ENCODE results near the gene CPTP. TPM values are rescaled to one million over a fixed set of nuclear protein-coding genes. Genes with fewer than 3 reads are reported as not detected.

CPTP gene
- total and polyA plus RNA-seq, 2 of the 13 experiments (the other 11 are each of a cell fraction or from before 2014, with no cell fraction given) = 5.5 to 9.3 TPM

DNA sequence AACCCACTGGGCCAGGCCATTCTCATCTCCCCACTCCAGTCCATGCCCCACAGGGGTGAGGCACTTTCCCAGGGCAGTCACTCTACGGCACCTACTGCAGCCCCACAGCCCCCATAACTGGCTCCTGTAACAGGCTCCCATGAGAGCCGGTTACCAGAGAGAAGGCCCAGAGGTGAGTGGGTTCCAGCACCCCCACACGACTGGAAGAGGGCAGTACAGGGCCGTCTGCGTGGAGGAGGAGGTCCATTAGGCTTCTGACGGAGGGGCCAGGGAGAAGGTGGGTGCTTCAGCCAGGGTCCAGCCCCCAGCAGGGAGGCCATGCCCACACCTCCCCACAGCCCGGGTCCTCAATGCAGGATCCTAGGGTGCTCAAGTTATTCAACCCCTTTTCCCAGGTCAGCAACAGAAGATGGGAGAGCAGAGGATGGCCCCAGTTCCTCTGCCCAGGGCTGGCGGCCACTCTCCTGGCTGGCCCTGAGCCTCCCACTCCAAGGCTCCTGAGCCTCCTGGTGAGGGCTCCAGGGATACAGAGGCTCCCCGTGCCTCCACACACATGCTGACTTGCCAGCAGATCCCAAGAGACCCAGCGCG, 18.4 kb upstream of the CPTP start (continued):
- TF ChIP-seq GTF2F1 (IDR thresholded peaks at IDR 0.05; ENCODE audit: low read length) (no peak), ZSCAN31 (CRISPR knock-in tag; IDR thresholded peaks at IDR 0.05; ENCODE audit: low read depth) (no peak), MXD4 (CRISPR knock-in tag; IDR thresholded peaks at IDR 0.05) (0 out of 2 replicates have a peak, but pooled peaks have one; percentile 17), HNRNPUL1 (IDR thresholded peaks at IDR 0.05; ENCODE audit: low read depth, low read length) (no peak), ZNF598 (CRISPR knock-in tag; IDR thresholded peaks at IDR 0.05; ENCODE audit: borderline replicate concordance) (peak; percentile 79; the same call in 1 of the 2 replicates), MBNL3 (CRISPR knock-in tag; conservative IDR thresholded peaks at IDR 0.05) (no peak), RAD21 (CRISPR knock-in tag; IDR thresholded peaks at IDR 0.05) (no peak), ZNF788 (CRISPR knock-in tag; IDR thresholded peaks at IDR 0.05; ENCODE audit: borderline replicate concordance) (no peak), TMF1 (CRISPR knock-in tag; IDR thresholded peaks at IDR 0.05; ENCODE audit: low read depth) (no peak), ZNF331 (CRISPR knock-in tag; IDR thresholded peaks at IDR 0.05) (no peak), ZNF232 (CRISPR knock-in tag; IDR thresholded peaks at IDR 0.05; ENCODE audit: borderline replicate concordance) (no peak), SIX1 (CRISPR knock-in tag; IDR thresholded peaks at IDR 0.05; ENCODE audit: borderline replicate concordance) (no peak), MAZ (IDR thresholded peaks at IDR 0.05; ENCODE audit: borderline replicate concordance, low read depth, low read length) (no peak), MAZ (CRISPR knock-in tag; IDR thresholded peaks at IDR 0.05; ENCODE audit: low read depth) (no peak), ZNF292 (CRISPR knock-in tag; IDR thresholded peaks at IDR 0.05; ENCODE audit: borderline replicate concordance, low read depth) (no peak), ZFP90 (CRISPR knock-in tag; IDR thresholded peaks at IDR 0.05; ENCODE audit: borderline replicate concordance) (no peak), NKX3-1 (CRISPR knock-in tag; IDR thresholded peaks at IDR 0.05) (no peak), ZBTB8A (CRISPR knock-in tag; IDR thresholded peaks at IDR 0.05; ENCODE audit: borderline replicate concordance, low read depth) (no peak), ISX (CRISPR knock-in tag; conservative IDR thresholded peaks at IDR 0.05) (no peak), NR3C1 (CRISPR knock-in tag; IDR thresholded peaks at IDR 0.05) (no peak), HCFC1 (IDR thresholded peaks at IDR 0.05; ENCODE audit: low read depth, low read length) (no peak), ATF7 (IDR thresholded peaks at IDR 0.05) (no peak), ATF7 (CRISPR knock-in tag; IDR thresholded peaks at IDR 0.05) (no peak), MTA3 (CRISPR knock-in tag; IDR thresholded peaks at IDR 0.05) (no peak)
- TF ChIP-seq, protein P1, sequence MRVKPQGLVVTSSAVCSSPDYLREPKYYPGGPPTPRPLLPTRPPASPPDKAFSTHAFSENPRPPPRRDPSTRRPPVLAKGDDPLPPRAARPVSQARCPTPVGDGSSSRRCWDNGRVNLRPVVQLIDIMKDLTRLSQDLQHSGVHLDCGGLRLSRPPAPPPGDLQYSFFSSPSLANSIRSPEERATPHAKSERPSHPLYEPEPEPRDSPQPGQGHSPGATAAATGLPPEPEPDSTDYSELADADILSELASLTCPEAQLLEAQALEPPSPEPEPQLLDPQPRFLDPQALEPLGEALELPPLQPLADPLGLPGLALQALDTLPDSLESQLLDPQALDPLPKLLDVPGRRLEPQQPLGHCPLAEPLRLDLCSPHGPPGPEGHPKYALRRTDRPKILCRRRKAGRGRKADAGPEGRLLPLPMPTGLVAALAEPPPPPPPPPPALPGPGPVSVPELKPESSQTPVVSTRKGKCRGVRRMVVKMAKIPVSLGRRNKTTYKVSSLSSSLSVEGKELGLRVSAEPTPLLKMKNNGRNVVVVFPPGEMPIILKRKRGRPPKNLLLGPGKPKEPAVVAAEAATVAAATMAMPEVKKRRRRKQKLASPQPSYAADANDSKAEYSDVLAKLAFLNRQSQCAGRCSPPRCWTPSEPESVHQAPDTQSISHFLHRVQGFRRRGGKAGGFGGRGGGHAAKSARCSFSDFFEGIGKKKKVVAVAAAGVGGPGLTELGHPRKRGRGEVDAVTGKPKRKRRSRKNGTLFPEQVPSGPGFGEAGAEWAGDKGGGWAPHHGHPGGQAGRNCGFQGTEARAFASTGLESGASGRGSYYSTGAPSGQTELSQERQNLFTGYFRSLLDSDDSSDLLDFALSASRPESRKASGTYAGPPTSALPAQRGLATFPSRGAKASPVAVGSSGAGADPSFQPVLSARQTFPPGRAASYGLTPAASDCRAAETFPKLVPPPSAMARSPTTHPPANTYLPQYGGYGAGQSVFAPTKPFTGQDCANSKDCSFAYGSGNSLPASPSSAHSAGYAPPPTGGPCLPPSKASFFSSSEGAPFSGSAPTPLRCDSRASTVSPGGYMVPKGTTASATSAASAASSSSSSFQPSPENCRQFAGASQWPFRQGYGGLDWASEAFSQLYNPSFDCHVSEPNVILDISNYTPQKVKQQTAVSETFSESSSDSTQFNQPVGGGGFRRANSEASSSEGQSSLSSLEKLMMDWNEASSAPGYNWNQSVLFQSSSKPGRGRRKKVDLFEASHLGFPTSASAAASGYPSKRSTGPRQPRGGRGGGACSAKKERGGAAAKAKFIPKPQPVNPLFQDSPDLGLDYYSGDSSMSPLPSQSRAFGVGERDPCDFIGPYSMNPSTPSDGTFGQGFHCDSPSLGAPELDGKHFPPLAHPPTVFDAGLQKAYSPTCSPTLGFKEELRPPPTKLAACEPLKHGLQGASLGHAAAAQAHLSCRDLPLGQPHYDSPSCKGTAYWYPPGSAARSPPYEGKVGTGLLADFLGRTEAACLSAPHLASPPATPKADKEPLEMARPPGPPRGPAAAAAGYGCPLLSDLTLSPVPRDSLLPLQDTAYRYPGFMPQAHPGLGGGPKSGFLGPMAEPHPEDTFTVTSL (CRISPR knock-in tag; IDR thresholded peaks at IDR 0.05; ENCODE audit: borderline replicate concordance) = no peak
- TF ChIP-seq, protein P2, sequence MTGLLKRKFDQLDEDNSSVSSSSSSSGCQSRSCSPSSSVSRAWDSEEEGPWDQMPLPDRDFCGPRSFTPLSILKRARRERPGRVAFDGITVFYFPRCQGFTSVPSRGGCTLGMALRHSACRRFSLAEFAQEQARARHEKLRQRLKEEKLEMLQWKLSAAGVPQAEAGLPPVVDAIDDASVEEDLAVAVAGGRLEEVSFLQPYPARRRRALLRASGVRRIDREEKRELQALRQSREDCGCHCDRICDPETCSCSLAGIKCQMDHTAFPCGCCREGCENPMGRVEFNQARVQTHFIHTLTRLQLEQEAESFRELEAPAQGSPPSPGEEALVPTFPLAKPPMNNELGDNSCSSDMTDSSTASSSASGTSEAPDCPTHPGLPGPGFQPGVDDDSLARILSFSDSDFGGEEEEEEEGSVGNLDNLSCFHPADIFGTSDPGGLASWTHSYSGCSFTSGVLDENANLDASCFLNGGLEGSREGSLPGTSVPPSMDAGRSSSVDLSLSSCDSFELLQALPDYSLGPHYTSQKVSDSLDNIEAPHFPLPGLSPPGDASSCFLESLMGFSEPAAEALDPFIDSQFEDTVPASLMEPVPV (CRISPR knock-in tag; IDR thresholded peaks at IDR 0.05) = no peak
